ENCODE measurements around the gene UBASH3A.

Gene UBASH3A

GRCh38 chr21:42438316-42439205 lies 34.9 kb downstream of the UBASH3A start:
- H3K4me2 ChIP-seq, result peak overlapping the region in 7 of 11 experiments; percentile 40 to 71 (median 46); a peak in 8 of 22 replicates
- no peak overlapping the region for H3K9ac ChIP-seq
- no peaks in the 10 kb centered on the region; a peak in 1 of 22 replicates for H3K27me3 ChIP-seq
- no peak overlapping the region for H3K4me3 ChIP-seq
- peaks cover 5 to 17% (median 12%) of the 10 kb centered on the region in 10 experiments; a peak in 17 of 20 replicates for H3K4me1 ChIP-seq
- H3K27ac ChIP-seq, result no peak overlapping the region
- peaks cover 0 to 15% (median 7%) of the 10 kb centered on the region in 11 experiments; a peak in 7 of 22 replicates for H3K9me3 ChIP-seq (replicated peaks in 1 of 11)
- H4K20me1 ChIP-seq, result no peaks in the 10 kb centered on the region
- H3K36me3 ChIP-seq, result no peaks in the 10 kb centered on the region
- TF ChIP-seq Cebpa-rat (IDR thresholded peaks at IDR 0.05), result no peak

- H3K4me1 ChIP-seq, result peaks cover 5 to 17% (median 12%) of the 10 kb centered on the region in 10 experiments; a peak in 17 of 20 replicates
- no peaks in the 10 kb centered on the region for H4K20me1 ChIP-seq
- H3K4me3 ChIP-seq, result no peak overlapping the region
- H3K9ac ChIP-seq, result no peak overlapping the region
- H3K9me3 ChIP-seq (replicated peaks in 1 of 11), result peaks cover 0 to 15% (median 7%) of the 10 kb centered on the region in 11 experiments; a peak in 7 of 22 replicates
- H3K36me3 ChIP-seq, result no peaks in the 10 kb centered on the region
- H3K27me3 ChIP-seq, result no peaks in the 10 kb centered on the region; a peak in 1 of 22 replicates
- no peak overlapping the region for H3K27ac ChIP-seq
- TF ChIP-seq Cebpa-rat (IDR thresholded peaks at IDR 0.05), result no peak; a peak in 1 of 22 replicates
- H3K4me2 ChIP-seq, result peak overlapping the region in 9 of 11 experiments; percentile 32 to 71 (median 46); a peak in 17 of 22 replicates
Observed at GRCh38 chr21:42439284-42440186, 35.8 kb downstream of the UBASH3A start.

GRCh38 chr21:42440187-42440792 lies 36.6 kb downstream of the UBASH3A start:
- Histone ChIP-seq H3K9ac (no peak overlapping the region), H3K27me3 (no peaks in the 10 kb centered on the region; a peak in 1 of 22 replicates), H4K20me1 (no peaks in the 10 kb centered on the region), H3K9me3 (replicated peaks in 1 of 11) (peaks cover 0 to 15% (median 7%) of the 10 kb centered on the region in 11 experiments; a peak in 7 of 22 replicates), H3K4me2 (peak overlapping the region in 9 of 11 experiments; percentile 32 to 71 (median 46); a peak in 15 of 22 replicates), H3K4me1 (peaks cover 5 to 17% (median 12%) of the 10 kb centered on the region in 10 experiments; a peak in 17 of 20 replicates), H3K36me3 (no peaks in the 10 kb centered on the region), H3K27ac (no peak overlapping the region), H3K4me3 (no peak overlapping the region)
- no peak for TF ChIP-seq Cebpa-rat (IDR thresholded peaks at IDR 0.05)

DNA sequence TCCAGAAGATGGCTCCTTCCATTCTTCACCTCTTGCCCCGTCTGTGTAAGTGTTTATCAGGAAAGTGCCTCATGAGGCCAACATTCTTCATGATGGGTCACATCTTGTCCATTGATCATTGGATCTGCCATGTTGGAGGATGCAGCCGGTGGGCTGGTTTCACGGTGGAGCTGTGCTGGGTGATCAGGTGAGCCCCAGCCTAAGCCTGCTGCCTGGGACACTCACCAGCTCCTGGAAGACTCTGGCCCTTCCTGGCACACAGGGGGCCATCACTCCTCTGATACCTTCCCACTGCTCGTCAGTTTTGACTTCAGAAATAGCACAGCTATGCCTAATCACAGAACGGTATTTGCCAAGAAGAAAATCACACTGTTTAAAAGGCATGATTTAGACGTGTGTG lies 38.3 kb downstream of the UBASH3A start:
- Histone ChIP-seq H3K9me3 (replicated peaks in 1 of 11) (peaks cover 0 to 6% (median 4%) of the 10 kb centered on the region in 11 experiments; a peak in 7 of 22 replicates), H3K9ac (no peak overlapping the region), H3K4me1 (peaks cover 5 to 24% (median 17%) of the 10 kb centered on the region in 10 experiments; a peak in 17 of 20 replicates), H3K27ac (no peak overlapping the region), H3K27me3 (no peaks in the 10 kb centered on the region; a peak in 1 of 22 replicates), H3K4me2 (no peak overlapping the region), H4K20me1 (no peaks in the 10 kb centered on the region; a peak in 1 of 22 replicates), H3K36me3 (no peaks in the 10 kb centered on the region), H3K4me3 (no peak overlapping the region)
- TF ChIP-seq Cebpa-rat (IDR thresholded peaks at IDR 0.05), result no peak

DNA sequence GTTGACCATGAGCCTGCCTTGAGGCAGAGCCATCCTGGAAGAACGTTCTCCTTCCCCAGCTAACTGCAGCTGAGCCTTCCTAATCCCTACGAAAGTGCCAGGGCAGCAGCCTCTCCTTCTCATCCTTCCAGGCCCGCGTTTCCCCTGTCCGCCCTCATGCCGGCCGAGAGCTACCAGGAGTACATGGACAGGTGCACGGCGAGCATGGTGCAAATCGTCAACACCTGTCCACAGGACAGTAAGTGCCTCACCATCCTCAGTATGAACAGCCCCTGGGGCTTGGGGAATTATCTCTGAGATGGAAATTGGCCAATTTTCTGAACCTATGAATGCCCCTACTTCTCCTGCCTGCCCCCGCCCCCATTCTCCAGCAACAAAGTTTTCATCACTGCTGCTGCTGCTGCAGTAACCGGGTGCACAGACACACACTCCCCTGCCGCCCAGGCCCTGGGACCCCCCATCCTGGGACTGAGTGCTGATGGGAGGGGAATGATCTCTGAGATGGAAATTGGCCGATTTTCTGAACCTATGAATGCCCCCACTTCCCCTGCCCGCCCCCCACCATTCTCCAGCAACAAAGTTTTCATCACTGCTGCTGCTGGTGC lies 39.6 kb downstream of the UBASH3A start:
- Histone ChIP-seq H3K9ac (no peak overlapping the region), H3K27ac (no peak overlapping the region), H3K9me3 (replicated peaks in 1 of 11) (no peaks in the 10 kb centered on the region), H3K4me1 (peaks cover 5 to 24% (median 17%) of the 10 kb centered on the region in 10 experiments; a peak in 17 of 20 replicates), H4K20me1 (no peaks in the 10 kb centered on the region; a peak in 1 of 22 replicates), H3K36me3 (no peaks in the 10 kb centered on the region), H3K4me2 (no peak overlapping the region), H3K27me3 (no peaks in the 10 kb centered on the region; a peak in 1 of 22 replicates), H3K4me3 (no peak overlapping the region)
- TF ChIP-seq Cebpa-rat (IDR thresholded peaks at IDR 0.05), result no peak

DNA sequence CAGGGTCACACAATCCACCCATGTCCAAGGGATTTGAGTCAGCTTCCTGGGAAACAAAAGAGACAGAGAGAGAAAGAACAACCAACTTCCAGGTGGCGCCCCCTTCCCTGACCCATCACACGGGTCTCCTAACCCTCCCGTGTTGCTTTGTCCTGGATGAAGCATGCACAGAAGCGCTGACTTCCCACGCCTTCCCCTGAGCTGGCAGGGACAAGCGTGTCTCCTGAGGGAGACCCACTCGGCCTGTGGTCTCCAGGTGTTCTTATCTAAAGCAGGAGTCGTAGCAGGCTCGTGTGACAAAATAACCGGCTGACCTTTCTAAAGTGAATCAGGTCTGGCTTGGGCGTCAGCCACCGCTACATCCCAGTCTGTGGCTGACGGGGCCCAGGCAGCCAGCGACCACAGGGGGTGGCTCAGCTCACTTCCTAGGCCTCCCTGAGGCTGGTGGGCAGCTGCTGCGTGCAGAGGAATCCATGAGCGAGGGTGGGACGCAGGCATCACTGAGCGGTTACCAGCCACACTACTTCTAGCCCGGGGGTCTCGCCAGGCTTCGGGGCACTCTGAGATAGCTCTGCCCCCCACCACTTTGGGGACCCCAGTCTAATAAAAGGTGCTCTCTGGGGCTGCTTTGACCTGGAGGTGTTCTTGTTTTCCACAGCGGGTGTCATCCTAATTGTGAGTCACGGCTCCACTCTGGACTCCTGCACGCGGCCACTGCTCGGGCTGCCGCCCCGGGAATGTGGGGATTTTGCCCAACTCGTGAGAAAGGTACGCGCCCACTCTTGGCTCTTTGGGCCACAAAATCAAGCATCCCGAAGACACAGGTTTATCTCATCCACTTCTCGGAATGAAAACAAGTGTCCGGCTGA lies 40.4 kb downstream of the UBASH3A start:
- no peak for TF ChIP-seq Cebpa-rat (IDR thresholded peaks at IDR 0.05)
- Histone ChIP-seq H3K4me1 (peaks cover 5 to 29% (median 17%) of the 10 kb centered on the region in 10 experiments; a peak in 17 of 20 replicates), H3K27ac (no peak overlapping the region), H3K36me3 (no peaks in the 10 kb centered on the region), H3K4me3 (no peak overlapping the region), H3K9me3 (replicated peaks in 1 of 11) (no peaks in the 10 kb centered on the region), H3K4me2 (no peak overlapping the region), H4K20me1 (no peaks in the 10 kb centered on the region; a peak in 1 of 22 replicates), H3K27me3 (no peaks in the 10 kb centered on the region), H3K9ac (no peak overlapping the region)

DNA sequence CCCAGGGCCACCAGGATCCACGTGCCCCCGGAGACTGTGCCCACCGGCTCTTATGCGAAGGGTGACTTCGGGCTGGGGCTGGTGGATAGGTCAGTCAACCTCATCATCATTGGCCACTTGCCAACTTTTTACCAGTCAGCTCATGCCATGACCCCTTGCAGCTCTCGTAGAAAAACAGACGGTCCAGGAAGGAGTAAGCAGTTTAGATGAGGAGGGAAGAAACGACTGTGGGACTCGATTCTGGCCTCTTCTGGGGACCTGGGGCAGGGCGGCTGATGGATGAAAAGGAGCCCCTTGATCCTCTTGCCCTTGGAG lies 41.0 kb downstream of the UBASH3A start:
- Histone ChIP-seq H3K4me1 (peaks cover 2 to 29% (median 16%) of the 10 kb centered on the region in 10 experiments; a peak in 18 of 20 replicates), H3K36me3 (no peaks in the 10 kb centered on the region), H3K9ac (no peak overlapping the region), H4K20me1 (no peaks in the 10 kb centered on the region; a peak in 1 of 22 replicates), H3K27ac (no peak overlapping the region), H3K4me2 (no peak overlapping the region), H3K4me3 (no peak overlapping the region), H3K9me3 (replicated peaks in 1 of 11) (no peaks in the 10 kb centered on the region), H3K27me3 (no peaks in the 10 kb centered on the region)
- no peak for TF ChIP-seq Cebpa-rat (IDR thresholded peaks at IDR 0.05)
